Astrocyte of the spinal cord (primary cell): ENCODE results near the gene TWSG1.

ENCODE experiments used
- DNase-seq: peaks from one replicate; pipeline ENCODE4 v3.0.0; 2011; ENCODE audit warnings: low read depth, low spot score
- H3K4me3 ChIP-seq: 2 replicates; pipeline ENCODE4 v1.5.1; 2011; ENCODE audit warnings: low read depth, mild to moderate bottlenecking, low read length, moderate library complexity
- in situ Hi-C: cut with HindIII; loops from 2 replicates; pipeline ENCODE4 v1.10.0; 2017; ENCODE audit warnings: low sequenced_read_pairs
- TF ChIP-seq, protein P1 (sequence below): IDR thresholded peaks from 2 replicates; pipeline ENCODE4 v1.5.1; 2012; ENCODE audit warnings: low read depth, mild to moderate bottlenecking, low read length, inconsistent platforms

TWSG1 gene

DNA sequence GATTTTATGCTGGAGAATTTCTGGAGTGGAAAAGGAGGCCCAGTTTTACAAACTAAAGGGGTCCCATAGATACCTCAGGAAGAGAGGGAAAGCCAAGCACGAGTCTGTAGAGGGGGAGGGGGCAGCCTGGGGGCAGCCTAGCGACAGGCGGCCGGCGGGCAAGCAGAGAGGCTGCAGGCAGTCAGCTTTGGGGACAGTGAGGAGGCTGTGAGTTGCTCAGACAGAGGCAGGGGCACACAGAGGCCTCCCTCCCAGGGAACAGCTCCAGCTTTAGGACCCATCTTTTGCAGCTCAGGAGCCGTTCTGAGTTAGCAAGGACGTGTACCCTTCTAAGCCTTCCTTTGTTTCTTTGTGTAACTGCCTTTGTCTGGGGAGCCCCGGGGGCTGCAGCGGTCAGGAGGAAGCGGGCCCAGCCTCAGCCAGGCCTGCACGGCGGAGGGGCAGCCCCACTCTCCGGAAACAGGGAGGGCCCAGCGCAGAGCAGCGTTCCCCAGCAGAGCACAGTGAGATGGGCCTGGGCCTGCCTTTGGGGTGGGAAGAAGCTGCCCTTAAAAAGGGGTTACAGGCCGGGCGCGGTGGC, 99.6 kb downstream of the TWSG1 start:
- DNase-seq, result no peak
- no peak overlapping the region for H3K4me3 ChIP-seq
- in situ Hi-C loops, result no loop called here
- TF ChIP-seq, protein P1, sequence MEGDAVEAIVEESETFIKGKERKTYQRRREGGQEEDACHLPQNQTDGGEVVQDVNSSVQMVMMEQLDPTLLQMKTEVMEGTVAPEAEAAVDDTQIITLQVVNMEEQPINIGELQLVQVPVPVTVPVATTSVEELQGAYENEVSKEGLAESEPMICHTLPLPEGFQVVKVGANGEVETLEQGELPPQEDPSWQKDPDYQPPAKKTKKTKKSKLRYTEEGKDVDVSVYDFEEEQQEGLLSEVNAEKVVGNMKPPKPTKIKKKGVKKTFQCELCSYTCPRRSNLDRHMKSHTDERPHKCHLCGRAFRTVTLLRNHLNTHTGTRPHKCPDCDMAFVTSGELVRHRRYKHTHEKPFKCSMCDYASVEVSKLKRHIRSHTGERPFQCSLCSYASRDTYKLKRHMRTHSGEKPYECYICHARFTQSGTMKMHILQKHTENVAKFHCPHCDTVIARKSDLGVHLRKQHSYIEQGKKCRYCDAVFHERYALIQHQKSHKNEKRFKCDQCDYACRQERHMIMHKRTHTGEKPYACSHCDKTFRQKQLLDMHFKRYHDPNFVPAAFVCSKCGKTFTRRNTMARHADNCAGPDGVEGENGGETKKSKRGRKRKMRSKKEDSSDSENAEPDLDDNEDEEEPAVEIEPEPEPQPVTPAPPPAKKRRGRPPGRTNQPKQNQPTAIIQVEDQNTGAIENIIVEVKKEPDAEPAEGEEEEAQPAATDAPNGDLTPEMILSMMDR, result no peak

DNA sequence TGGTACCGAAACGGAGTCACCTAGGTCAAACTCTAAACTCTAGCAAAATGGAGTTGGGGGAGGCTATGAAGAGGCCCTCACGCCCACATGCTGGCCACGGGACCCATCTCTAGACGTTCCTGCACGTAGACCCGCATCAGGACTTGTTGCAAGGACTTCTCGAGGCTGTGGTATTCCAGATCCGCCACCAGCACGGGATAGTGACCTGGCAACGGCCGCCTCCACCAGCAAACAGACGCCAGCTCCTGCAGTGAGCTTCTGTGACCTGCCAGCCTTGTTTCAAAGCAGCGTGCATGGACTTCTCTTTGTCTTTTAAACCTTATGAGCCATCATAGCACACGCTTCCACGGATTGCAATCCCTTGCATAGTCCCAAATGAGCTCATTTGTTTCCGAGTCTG, 100.5 kb downstream of the TWSG1 start:
- no peak for DNase-seq
- in situ Hi-C loops, result no loop called here
- no peak overlapping the region for H3K4me3 ChIP-seq
- TF ChIP-seq, protein P1, result no peak

DNA sequence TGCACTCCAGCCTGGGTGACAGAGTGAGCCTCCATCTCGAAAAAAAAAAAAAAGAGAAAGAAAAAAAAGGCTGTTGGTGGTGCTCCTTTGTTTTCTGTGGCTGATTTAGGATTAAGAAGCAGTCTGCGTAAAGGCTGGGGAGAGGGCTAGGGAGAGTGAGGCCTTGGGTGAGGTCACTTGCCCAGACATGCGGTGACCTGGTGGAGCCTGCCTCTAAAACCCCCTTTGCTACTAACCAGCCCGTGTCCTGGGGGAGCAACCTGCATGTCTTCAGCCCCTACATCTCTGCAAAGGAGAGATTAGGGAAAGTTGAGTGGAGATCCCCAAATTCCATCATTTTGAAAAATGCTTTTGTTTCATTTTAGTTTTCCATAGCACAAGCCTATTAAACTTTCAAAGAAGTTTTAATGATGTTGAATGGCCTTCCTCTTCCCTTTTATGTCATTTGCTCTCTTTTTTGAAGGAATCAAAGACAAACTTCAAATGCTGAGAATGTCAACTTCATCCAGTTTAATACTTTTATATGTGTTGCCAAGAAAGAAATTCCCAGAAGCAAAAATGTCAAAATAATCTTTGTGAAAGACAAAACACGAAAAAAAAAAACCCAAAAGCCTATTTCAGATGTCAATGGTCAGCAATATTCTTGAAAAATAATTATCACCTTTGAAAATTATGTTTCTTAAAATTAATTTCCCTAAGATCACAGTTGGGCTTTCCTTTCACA, 101.8 kb downstream of the TWSG1 start:
- TF ChIP-seq, protein P1, result no peak
- no peak for DNase-seq
- in situ Hi-C loops, result no loop called here
- H3K4me3 ChIP-seq, result no peak overlapping the region

DNA sequence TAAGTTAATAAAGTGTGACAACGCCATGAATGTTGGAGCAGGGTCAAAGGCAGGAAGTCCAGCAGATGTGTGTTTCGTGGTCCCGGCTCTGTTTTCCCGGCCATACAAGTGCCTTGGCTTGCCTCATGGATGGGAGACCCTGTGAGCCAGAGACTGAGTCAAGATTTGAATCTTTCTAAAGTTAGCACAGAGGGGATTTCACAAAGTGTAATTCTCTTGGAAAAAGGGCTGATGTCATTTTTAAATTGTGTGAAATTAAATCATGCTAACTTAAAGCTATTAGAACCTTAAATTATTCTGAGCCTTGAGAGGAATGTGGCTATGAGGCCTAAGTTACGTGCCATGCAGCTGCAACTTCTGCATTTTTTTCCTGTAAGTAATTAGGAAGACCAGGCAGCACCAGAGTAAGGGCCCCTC, 102.5 kb downstream of the TWSG1 start:
- H3K4me3 ChIP-seq, result no peak overlapping the region
- DNase-seq, result peak; percentile 16
- in situ Hi-C loops, result no loop called here
- TF ChIP-seq, protein P1, result no peak

DNA sequence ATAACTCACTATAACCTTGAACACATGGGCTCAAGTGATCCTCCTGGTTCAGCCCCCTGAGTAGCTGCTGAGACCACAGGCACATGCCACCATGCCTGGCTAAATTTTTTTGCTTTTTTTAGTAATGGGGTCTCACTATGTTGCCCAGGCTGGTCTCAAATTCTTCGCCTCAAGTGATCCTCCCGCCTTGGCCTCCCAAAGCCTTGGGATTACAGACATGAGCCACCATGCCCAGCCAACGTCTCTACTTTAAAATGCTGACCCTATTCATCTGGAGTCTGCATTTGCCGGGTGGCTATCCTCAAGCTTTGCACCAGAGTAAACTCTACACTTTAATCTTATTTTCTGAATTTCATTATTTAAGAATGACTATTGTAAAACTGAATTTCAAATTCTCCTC, 103.1 kb downstream of the TWSG1 start:
- in situ Hi-C loops, result no loop called here
- TF ChIP-seq, protein P1, result no peak
- no peak overlapping the region for H3K4me3 ChIP-seq
- no peak for DNase-seq

DNA sequence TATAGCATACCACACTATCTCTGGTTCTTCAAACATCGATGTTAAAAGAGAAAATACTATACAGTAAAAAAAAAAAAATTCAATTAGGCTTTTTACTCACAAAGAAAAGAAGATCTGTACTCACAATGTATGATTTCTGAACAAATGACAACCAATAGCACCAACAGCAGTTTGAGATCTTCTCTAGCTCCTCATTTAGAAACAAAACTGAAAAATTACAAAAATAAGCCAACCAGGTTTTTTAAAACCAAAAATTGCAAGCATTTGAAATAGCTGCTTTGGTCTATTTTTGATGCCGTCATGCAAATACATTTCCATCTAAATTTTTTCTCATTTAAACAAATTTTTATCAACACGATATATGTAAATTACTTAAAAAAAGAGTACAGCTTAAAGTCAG, 106.5 kb downstream of the TWSG1 start:
- DNase-seq, result no peak
- TF ChIP-seq, protein P1, result no peak
- in situ Hi-C loops, result no loop called here
- H3K4me3 ChIP-seq, result no peak overlapping the region
